K562 (cell line): ENCODE data around the gene AKNA. TPM values are rescaled to one million over a fixed set of nuclear protein-coding genes. Genes with fewer than 3 reads are reported as not detected.

Source experiments
- ATAC-seq: fragments of 200-7000 bp; cut with Tn5 transposase; 3 replicates; pipeline ENCODE4 v1.9.1; 2020; ENCODE audit warnings: moderate library complexity
- BruUV-seq: library from RNA; stranded (reverse); fragments of 400-500 nt; replicated peaks from 2 replicates; lab custom pipeline; 2021; lab: Mats Ljungman, UMichigan
- CTCF ChIA-PET: fragments of 300-600 bp; formaldehyde crosslinking; extraction: SDS; loops from one replicate; lab custom pipeline; 2021; ENCODE audit warnings: low intra/inter-chr PET ratio; lab: Yijun Ruan, JAX
- POLR2A ChIA-PET: fragments of 300-600, 350-650 bp; sonication (Branson Sonifier 250); formaldehyde crosslinking; extraction: SDS; loops from one replicate; lab custom pipeline; 2021; ENCODE audit warnings: antibody characterized with exemption, inconsistent platforms; lab: Yijun Ruan, JAX
- DNase-seq, 4 experiments: peaks; one replicate each; pipeline versions ENCODE4 v3.0.0 to v3.0.0-alpha.2; 2011 to 2018; ENCODE audit warnings: low spot score in 3 of 4, mixed read lengths in 3 of 4; ENCODE audit errors: extremely low read depth in 1 of 4
- FAIRE-seq: peaks from 2 replicates; lab custom pipeline; 2011; peaks lifted over from hg19 to GRCh38; lab: Jason Lieb, UNC
- H2AFZ ChIP-seq: 2 replicates; pipeline ENCODE4 v1.6.0; 2011; ENCODE audit warnings: low read depth, low read length, control low read depth, inconsistent platforms
- H3K27ac ChIP-seq: fragments of 200-600 bp; 3 replicates; pipeline ENCODE4 v1.8.0; 2011; ENCODE audit warnings: low read depth, mild to moderate bottlenecking, control low read depth, inconsistent platforms, low read length, moderate library complexity, mixed read lengths; ENCODE audit errors: extremely low read depth
- H3K27me3 ChIP-seq, 2 experiments: fragments of 300-600 bp in 1 of 2; 2 replicates in 1 of 2; 3 replicates in 1 of 2; pipeline versions ENCODE4 v1.6.0 to v1.8.0; 2011; ENCODE audit warnings: inconsistent platforms in 2 of 2, low read length in 2 of 2, mild to moderate bottlenecking in 1 of 2, mixed read lengths in 1 of 2, moderate library complexity in 1 of 2; ENCODE audit not compliant: control insufficient read depth in 2 of 2, insufficient read depth in 2 of 2
- H3K36me3 ChIP-seq: fragments of 300-600 bp; 3 replicates; pipeline ENCODE4 v1.8.0; 2011; ENCODE audit warnings: mild to moderate bottlenecking, low read length, inconsistent platforms; ENCODE audit not compliant: control insufficient read depth, insufficient read depth
- H3K4me1 ChIP-seq, 2 experiments: fragments of 200-600 bp in 1 of 2; replicated peaks in 1 of 2; 2 replicates in 1 of 2; 3 replicates in 1 of 2; pipeline versions ENCODE4 v1.5.1 to v1.8.0; 2011; ENCODE audit warnings: inconsistent platforms in 2 of 2, low read length in 2 of 2, mild to moderate bottlenecking in 1 of 2, mixed read lengths in 1 of 2, moderate library complexity in 1 of 2; ENCODE audit not compliant: control insufficient read depth in 2 of 2, insufficient read depth in 2 of 2
- H3K4me2 ChIP-seq: 2 replicates; pipeline ENCODE4 v1.6.1; 2011; ENCODE audit warnings: low read length, control low read depth, inconsistent platforms, mixed read lengths; ENCODE audit not compliant: insufficient read depth
- H3K4me3 ChIP-seq: fragments of 200-600 bp; sonication (generic), shearing (Covaris generic); 2 replicates; pipeline ENCODE4 v1.5.1; 2016; ENCODE audit warnings: control low read depth, inconsistent platforms
- H3K79me2 ChIP-seq: fragments of 200-600 bp; 3 replicates; pipeline ENCODE4 v1.8.0; 2011; ENCODE audit warnings: low read length, inconsistent platforms; ENCODE audit not compliant: control insufficient read depth, insufficient read depth
- H3K9ac ChIP-seq, 2 experiments: 2 replicates each; pipeline versions ENCODE4 v1.6.0 to v1.6.1; 2011; ENCODE audit warnings: low read depth in 2 of 2, low read length in 2 of 2, control low read depth in 1 of 2, inconsistent platforms in 1 of 2, mild to moderate bottlenecking in 1 of 2, mixed read lengths in 1 of 2; ENCODE audit not compliant: insufficient read depth in 1 of 2
- H3K9me1 ChIP-seq: one replicate; pipeline ENCODE4 v1.6.0; 2011; ENCODE audit warnings: inconsistent platforms, mild to moderate bottlenecking, low read length, moderate library complexity; ENCODE audit not compliant: control insufficient read depth, insufficient read depth
- H3K9me3 ChIP-seq: replicated peaks from 2 replicates; pipeline ENCODE4 v1.5.1; 2011; ENCODE audit warnings: low read depth, low read length, inconsistent platforms; ENCODE audit not compliant: control insufficient read depth, insufficient read depth
- H4K20me1 ChIP-seq: replicated peaks from 2 replicates; pipeline ENCODE4 v1.6.1; 2011; ENCODE audit warnings: low read length, inconsistent platforms, mixed read lengths; ENCODE audit not compliant: control insufficient read depth, insufficient read depth
- ESRRB ChIP-seq: fragments of 250-450 bp; sonication (Bioruptor Pico); IDR thresholded peaks from 2 replicates; pipeline ENCODE4 v1.5.0; 2020; ENCODE audit warnings: mild to moderate bottlenecking, moderate library complexity, borderline replicate concordance
- HNRNPH1 ChIP-seq: fragments of 200-400 bp; formaldehyde crosslinking; optimal IDR thresholded peaks from 2 replicates; pipeline ENCODE3; 2017; ENCODE audit warnings: low read depth, mild to moderate bottlenecking, low read length, moderate library complexity
- NR2C2 ChIP-seq, 2 experiments: fragments of 200-800 bp in 1 of 2; sonication (Bioruptor generic) in 1 of 2; sonication (generic) in 1 of 2; formaldehyde crosslinking in 1 of 2; IDR thresholded peaks; 2 replicates each; pipeline versions ENCODE4 v1.6.1 to v1.8.0; 2016 to 2022; ENCODE audit warnings: mild to moderate bottlenecking in 1 of 2, missing compliant biosample characterization in 1 of 2, missing genetic modification characterization in 1 of 2, missing genetic modification reagents in 1 of 2
- SRF ChIP-seq, 2 experiments: fragments of 250-450, 450-650 bp in 1 of 2; sonication (Bioruptor Pico) in 1 of 2; sonication (generic) in 1 of 2; formaldehyde crosslinking; IDR thresholded peaks; 2 replicates each; pipeline versions ENCODE4 v1.5.0 to v1.5.1; 2020 to 2022; ENCODE audit warnings: mild to moderate bottlenecking in 1 of 2, missing genetic modification reagents in 1 of 2
- ZNF311 ChIP-seq: fragments of 250-450 bp; sonication (Bioruptor Pico); IDR thresholded peaks from 2 replicates; pipeline ENCODE4 v1.4.0; 2020; ENCODE audit warnings: mild to moderate bottlenecking, moderate library complexity
- ZNF444 ChIP-seq: fragments of 250-450 bp; sonication (Bioruptor Pico); IDR thresholded peaks from 2 replicates; pipeline ENCODE4 v1.4.0; 2020; ENCODE audit warnings: mild to moderate bottlenecking, moderate library complexity
- WGBS: fragments of 100-300 bp; shearing (Covaris generic); methylation state at CpG from one replicate; pipeline ENCODE4 v1.1.6; 2016; ENCODE audit warnings: low coverage, mixed read lengths; ENCODE audit not compliant: insufficient coverage; ENCODE audit errors: missing lambda C conversion rate; 5-methylcytosine and 5-hydroxymethylcytosine counted together
- in situ Hi-C: fragments of 300-500 bp; cut with MboI; formaldehyde crosslinking; loops from 4 replicates; pipeline ENCODE4 v1.15.0; 2018; ENCODE audit warnings: inconsistent platforms, mixed read lengths
- intact Hi-C: fragments of 100-400 bp; cut with micrococcal nuclease; formaldehyde crosslinking; loops from 2 replicates; pipeline ENCODE4 v1.14.2; 2022
- polyA plus RNA-seq, 8 experiments: library from polyadenylated mRNA; depleted of rRNA in 4 of 8; stranded (reverse) in 5 of 8; unstranded in 3 of 8; fragments of >200 nt; fragmentation: Nextera tagmentation in 2 of 8; fragmentation: Illumina TruSeq in 1 of 8; extraction: Ambion mirVana in 2 of 8; extraction: Trizol in 1 of 8; gene quantifications; 2 replicates each; pipeline versions ENCODE4 v1.2.1 to v1.2.3, GENCODE V29; 2011 to 2014; ENCODE audit warnings: inconsistent platforms in 1 of 8, missing spikeins in 1 of 8
- total RNA-seq, 7 experiments: library from RNA; depleted of rRNA in 6 of 7; stranded (reverse); fragments of >200 nt in 6 of 7; fragmentation: Illumina TruSeq in 2 of 7; extraction: Trizol in 2 of 7; gene quantifications; 2 replicates each; pipeline versions ENCODE4 v1.2.1 to v1.2.3, GENCODE V29; 2011 to 2021; ENCODE audit warnings: low replicate concordance in 1 of 7
- TF ChIP-seq, protein P1 (sequence below): sonication (generic); formaldehyde crosslinking; IDR thresholded peaks from 2 replicates; pipeline ENCODE4 v1.8.0; 2022; ENCODE audit warnings: mild to moderate bottlenecking, missing genetic modification reagents, borderline replicate concordance
- TF ChIP-seq, protein P2 (sequence below): fragments of 250-450 bp; sonication (Bioruptor Pico); IDR thresholded peaks from 2 replicates; pipeline ENCODE4 v1.4.0; 2020; ENCODE audit warnings: mild to moderate bottlenecking, moderate library complexity

The AKNA gene
- total and polyA plus RNA-seq, 9 of the 15 experiments (the other 6 are each of a cell fraction or from before 2014, with no cell fraction given) = 0.29 to 20.5 (median 3.9) TPM

GRCh38 chr9:114287763-114288192, 100.0 kb downstream of the AKNA start:
- no peak overlapping the region for H3K4me2 ChIP-seq
- DNase-seq = no peak
- 3% methylated on average over 15 of the region's 15 CpGs for WGBS
- H3K9me1 ChIP-seq = no peaks in the 10 kb centered on the region
- peaks cover 0 to 47% of the 10 kb centered on the region in 2 experiments; a peak in 2 of 5 replicates for H3K27me3 ChIP-seq
- no peak for FAIRE-seq
- no peaks in the 10 kb centered on the region for H3K79me2 ChIP-seq
- POLR2A ChIA-PET = interaction anchor here (1.0 kb wide), 1 partner anchor 26 kb away, joined by 3 read pairs; no protein-coding TSS in a partner anchor
- no peak overlapping the region for H3K27ac ChIP-seq
- H3K9me3 ChIP-seq = no peaks in the 10 kb centered on the region
- H3K4me1 ChIP-seq = peaks cover 0 to 4% of the 10 kb centered on the region in 2 experiments; a peak in 2 of 5 replicates
- intact Hi-C loops (no loop called here), in situ Hi-C loops (loop anchor here (10.0 kb wide), 3 partner anchors 133 to 603 kb away; partner anchors contain the start of gene COL27A1)
- no peaks in the 10 kb centered on the region for H3K36me3 ChIP-seq
- H4K20me1 ChIP-seq = peaks cover 6% of the 10 kb centered on the region; the same call in 1 of the 2 replicates
- CTCF ChIA-PET = no interaction called here
- no peak overlapping the region for H3K9ac ChIP-seq
- BruUV-seq = no TSS peak
- no peak overlapping the region for H3K4me3 ChIP-seq
- ATAC-seq = no peak
- no peak overlapping the region for H2AFZ ChIP-seq
- TF ChIP-seq ESRRB (no peak), SRF (CRISPR knock-in tag; IDR thresholded peaks at IDR 0.05) (no peak), ZNF444 (CRISPR knock-in tag) (no peak), ZNF311 (no peak), HNRNPH1 (no peak), NR2C2 (CRISPR knock-in tag; IDR thresholded peaks at IDR 0.05) (no peak), NR2C2 (tag; IDR thresholded peaks at IDR 0.05) (no peak)
- TF ChIP-seq, protein P1, sequence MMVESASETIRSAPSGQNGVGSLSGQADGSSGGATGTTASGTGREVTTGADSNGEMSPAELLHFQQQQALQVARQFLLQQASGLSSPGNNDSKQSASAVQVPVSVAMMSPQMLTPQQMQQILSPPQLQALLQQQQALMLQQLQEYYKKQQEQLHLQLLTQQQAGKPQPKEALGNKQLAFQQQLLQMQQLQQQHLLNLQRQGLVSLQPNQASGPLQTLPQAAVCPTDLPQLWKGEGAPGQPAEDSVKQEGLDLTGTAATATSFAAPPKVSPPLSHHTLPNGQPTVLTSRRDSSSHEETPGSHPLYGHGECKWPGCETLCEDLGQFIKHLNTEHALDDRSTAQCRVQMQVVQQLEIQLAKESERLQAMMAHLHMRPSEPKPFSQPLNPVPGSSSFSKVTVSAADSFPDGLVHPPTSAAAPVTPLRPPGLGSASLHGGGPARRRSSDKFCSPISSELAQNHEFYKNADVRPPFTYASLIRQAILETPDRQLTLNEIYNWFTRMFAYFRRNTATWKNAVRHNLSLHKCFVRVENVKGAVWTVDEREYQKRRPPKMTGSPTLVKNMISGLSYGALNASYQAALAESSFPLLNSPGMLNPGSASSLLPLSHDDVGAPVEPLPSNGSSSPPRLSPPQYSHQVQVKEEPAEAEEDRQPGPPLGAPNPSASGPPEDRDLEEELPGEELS (CRISPR knock-in tag) = no peak
- TF ChIP-seq, protein P2, sequence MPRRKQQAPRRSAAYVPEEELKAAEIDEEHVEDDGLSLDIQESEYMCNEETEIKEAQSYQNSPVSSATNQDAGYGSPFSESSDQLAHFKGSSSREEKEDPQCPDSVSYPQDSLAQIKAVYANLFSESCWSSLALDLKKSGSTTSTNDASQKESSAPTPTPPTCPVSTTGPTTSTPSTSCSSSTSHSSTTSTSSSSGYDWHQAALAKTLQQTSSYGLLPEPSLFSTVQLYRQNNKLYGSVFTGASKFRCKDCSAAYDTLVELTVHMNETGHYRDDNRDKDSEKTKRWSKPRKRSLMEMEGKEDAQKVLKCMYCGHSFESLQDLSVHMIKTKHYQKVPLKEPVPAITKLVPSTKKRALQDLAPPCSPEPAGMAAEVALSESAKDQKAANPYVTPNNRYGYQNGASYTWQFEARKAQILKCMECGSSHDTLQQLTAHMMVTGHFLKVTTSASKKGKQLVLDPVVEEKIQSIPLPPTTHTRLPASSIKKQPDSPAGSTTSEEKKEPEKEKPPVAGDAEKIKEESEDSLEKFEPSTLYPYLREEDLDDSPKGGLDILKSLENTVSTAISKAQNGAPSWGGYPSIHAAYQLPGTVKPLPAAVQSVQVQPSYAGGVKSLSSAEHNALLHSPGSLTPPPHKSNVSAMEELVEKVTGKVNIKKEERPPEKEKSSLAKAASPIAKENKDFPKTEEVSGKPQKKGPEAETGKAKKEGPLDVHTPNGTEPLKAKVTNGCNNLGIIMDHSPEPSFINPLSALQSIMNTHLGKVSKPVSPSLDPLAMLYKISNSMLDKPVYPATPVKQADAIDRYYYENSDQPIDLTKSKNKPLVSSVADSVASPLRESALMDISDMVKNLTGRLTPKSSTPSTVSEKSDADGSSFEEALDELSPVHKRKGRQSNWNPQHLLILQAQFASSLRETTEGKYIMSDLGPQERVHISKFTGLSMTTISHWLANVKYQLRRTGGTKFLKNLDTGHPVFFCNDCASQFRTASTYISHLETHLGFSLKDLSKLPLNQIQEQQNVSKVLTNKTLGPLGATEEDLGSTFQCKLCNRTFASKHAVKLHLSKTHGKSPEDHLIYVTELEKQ (CRISPR knock-in tag) = no peak
